HG03045 (cell line): ENCODE results near the gene MMEL1.
"Not testable (repeated sequence)": the region's sequence is repeated elsewhere in the genome, so short reads cannot be mapped to it uniquely, and the experiment has no call there.

Experiments
- ATAC-seq: cut with Tn5 transposase; IDR thresholded peaks from one replicate; pipeline ENCODE4 v1.9.1; 2021; ENCODE audit warnings: mild to moderate bottlenecking, moderate library complexity; ENCODE audit not compliant: unreplicated experiment

The MMEL1 gene

GRCh38 chr1:2629627-2630497, 3.0 kb downstream of the MMEL1 start:
- ATAC-seq: no peak

- ATAC-seq: no peak
Observed at GRCh38 chr1:2628933-2629626, 3.7 kb downstream of the MMEL1 start.

- no peak for ATAC-seq
Observed at GRCh38 chr1:2628191-2628932, 4.5 kb downstream of the MMEL1 start.

GRCh38 chr1:2627746-2628145, 5.1 kb downstream of the MMEL1 start:
- ATAC-seq: no peak

GRCh38 chr1:2625748-2626147, 7.1 kb downstream of the MMEL1 start:
- not testable (repeated sequence) for ATAC-seq

GRCh38 chr1:2625311-2625710, 7.5 kb downstream of the MMEL1 start:
- ATAC-seq: no peak

GRCh38 chr1:2624735-2625300, 8.0 kb downstream of the MMEL1 start:
- no peak for ATAC-seq

- ATAC-seq: no peak
Observed at GRCh38 chr1:2623571-2624337, 9.1 kb downstream of the MMEL1 start.

GRCh38 chr1:2617971-2618470, 14.8 kb downstream of the MMEL1 start:
- no peak for ATAC-seq

GRCh38 chr1:2614145-2614544, 18.7 kb downstream of the MMEL1 start:
- ATAC-seq: no peak

GRCh38 chr1:2612591-2613365, 20.0 kb downstream of the MMEL1 start:
- ATAC-seq: no peak

GRCh38 chr1:2611621-2612437, 21.0 kb downstream of the MMEL1 start:
- no peak for ATAC-seq

- no peak for ATAC-seq
Observed at GRCh38 chr1:2611031-2611501, 21.8 kb downstream of the MMEL1 start.

GRCh38 chr1:2610036-2610959, 22.5 kb downstream of the MMEL1 start:
- no peak for ATAC-seq

- ATAC-seq: no peak
Observed at GRCh38 chr1:2609319-2610035, 23.3 kb downstream of the MMEL1 start.

GRCh38 chr1:2607641-2608091, 25.1 kb downstream of the MMEL1 start:
- ATAC-seq: no peak
